NCI-H146 (cell line): ENCODE results near the gene ITIH1.
"Not testable (repeated sequence)": the region's sequence is repeated elsewhere in the genome, so short reads cannot be mapped to it uniquely, and the experiment has no call there.

ENCODE experiments used
- DNase-seq: peaks from one replicate; lab custom pipeline; 2025; lab: John Stamatoyannopoulos, UW

Gene ITIH1

DNA sequence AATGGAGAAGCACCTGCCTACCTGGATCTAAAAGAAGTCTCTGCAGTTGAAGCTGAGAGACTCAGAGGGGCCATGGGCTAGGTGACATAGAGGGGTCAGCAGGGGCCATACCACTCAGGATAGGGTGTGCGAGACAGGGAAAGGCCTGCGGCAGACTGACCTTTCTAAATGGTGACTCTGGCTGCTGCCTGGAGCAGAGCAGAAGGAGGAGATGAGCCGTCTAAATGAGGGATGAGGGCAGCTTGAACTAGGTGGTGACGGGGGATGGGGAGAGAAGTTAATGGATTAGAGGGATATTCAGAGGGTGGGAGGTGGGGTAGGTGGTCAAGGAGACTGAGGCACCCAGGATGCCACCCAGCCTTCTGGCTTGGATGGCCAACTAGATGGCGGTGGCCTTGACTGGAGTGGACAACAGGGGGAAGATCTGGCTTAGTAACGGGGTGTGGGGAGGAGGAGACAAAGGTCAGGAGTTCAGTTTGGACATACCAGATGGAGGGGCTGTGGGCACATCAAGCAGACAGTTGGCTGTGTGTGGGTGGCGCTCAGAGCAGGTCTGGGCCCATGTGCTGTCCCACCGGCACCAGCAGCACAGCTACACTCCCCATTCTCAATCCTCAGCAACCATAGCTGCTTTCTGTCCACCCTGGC lies 3.2 kb upstream of the ITIH1 start:
- DNase-seq = no peak

DNA sequence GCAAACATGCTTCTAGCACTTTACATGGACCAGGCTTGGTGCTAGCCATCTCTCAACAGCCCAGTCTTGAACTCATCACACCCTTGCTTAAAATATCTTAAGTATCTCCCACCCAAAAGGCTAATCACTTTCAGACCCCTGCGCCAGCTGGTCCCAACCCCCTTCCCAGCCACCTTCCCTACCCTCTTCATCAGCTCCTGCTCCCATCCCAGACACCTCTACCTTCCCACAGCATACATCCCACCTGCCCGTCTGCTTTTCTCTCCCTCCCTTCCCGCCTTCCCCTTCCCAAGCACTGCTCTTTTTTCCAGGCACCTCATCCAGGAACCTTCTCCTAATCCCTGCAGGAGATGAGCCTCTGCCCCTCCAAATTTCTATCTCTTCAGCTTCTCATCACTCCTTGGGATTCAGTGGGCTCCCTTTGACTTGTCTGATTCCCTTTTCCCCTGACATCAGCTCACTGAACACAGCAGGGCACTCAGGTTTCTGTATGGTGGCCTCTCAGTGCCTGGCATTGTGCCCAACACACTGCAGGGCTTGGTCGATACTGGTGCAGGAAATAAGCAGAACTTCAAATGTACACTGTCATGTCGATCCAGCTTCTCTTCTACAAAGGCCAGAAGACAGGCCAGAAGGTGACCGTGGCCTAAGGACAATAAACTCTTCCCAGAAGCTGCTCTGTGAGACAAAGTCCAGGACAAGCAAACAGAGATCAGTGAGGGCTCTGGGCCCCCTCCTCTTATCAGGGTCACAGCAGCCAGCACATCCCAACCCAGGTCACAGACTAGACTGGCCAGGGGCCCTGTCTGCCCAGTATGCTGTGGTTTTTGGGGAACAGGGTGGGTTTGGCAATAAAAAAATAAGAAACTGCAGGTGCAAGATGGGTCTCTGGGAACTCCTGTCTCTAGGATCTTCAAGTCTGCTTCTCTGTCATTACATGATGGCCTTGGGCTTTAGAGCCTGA lies 2.2 kb upstream of the ITIH1 start:
- peak; percentile 15 for DNase-seq

- no peak for DNase-seq
These were observed 1.5 kb upstream of the ITIH1 start for GRCh38 chr3:52775877-52776276.

GRCh38 chr3:52776486-52776885 lies 913 bp upstream of the ITIH1 start:
- not testable (repeated sequence) for DNase-seq

GRCh38 chr3:52777959-52778805 lies 783 bp downstream of the ITIH1 start:
- no peak for DNase-seq

GRCh38 chr3:52779011-52779836 lies 1.8 kb downstream of the ITIH1 start:
- no peak for DNase-seq

GRCh38 chr3:52779837-52780585 lies 2.6 kb downstream of the ITIH1 start:
- no peak for DNase-seq

DNA sequence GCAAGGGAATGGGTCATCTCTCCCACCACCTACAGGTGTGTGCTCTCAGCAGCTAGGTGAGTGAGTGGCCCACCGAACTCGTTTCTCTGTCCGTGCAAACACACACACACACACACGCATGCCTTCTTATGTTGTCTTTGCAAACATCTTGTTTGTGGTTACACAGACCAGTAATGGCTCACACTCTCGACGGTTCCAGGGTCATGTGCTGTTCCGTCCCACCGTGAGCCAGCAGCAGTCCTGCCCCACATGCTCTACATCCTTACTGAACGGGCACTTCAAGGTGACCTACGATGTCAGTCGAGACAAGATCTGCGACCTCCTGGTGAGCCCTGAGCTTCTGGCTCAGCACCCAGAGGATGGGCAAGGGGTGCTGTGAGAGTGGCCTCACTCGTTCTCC lies 4.3 kb downstream of the ITIH1 start:
- no peak for DNase-seq

GRCh38 chr3:52782412-52783210 lies 5.2 kb downstream of the ITIH1 start:
- DNase-seq = no peak

- no peak for DNase-seq
These were observed 5.8 kb downstream of the ITIH1 start for GRCh38 chr3:52783211-52783555.

GRCh38 chr3:52784021-52784621 lies 6.7 kb downstream of the ITIH1 start:
- DNase-seq = no peak

GRCh38 chr3:52784931-52785590 lies 7.7 kb downstream of the ITIH1 start:
- DNase-seq = no peak

DNA sequence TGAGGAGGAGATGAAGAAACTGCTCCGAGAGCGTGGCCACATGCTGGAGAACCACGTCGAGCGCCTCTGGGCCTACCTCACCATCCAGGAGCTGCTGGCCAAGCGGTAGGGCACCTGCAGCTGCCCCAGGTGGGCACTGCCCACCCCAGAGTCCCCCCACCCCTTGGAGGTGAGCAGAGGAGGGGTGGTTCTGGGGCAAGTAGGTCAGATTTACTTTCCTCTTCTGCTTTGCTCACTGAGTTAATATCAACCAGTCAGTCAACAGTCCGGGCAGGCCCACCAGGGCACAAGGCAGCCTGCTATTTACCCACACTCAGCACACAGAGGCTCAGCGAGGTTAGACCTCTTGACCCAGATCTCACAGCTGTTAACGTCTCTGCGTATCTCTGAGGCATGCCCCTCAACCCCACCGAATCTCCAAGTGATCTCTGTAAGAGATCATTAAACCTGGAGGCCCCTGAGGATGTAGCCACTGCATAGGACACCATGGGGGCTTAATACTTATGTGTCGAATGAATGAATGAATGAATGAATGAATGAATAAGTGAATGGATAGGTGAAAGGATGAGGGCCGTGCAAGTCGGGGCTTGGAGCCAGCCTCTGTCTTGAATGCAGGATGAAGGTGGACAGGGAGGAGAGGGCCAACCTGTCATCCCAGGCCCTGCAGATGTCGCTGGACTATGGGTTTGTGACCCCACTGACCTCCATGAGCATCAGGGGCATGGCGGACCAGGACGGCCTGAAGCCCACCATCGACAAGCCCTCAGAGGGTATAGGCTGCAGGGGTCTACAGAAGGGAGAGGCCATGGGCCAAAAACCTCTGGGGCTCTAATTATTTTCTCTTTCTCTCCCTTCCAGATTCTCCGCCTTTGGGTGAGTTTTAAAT lies 9.2 kb downstream of the ITIH1 start:
- no peak for DNase-seq

DNA sequence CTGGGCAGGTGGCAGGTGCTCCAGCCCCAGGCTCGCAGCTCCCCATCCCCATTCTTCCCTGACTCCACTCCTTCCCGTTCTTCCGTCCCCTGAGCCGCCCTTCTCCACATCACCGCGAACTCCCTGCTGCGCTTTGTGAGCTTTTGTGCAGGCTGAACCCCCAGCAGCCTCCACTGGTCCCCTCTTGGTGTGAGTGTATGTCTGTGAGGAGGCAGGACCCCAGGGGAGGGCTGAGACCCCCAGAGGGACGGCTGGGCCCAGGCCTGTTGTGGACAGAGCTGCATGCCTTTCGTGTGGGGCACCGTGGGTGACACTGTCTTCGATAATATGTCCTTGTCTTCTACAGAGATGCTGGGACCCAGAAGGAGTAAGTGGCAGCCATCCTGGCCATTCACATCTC lies 9.8 kb downstream of the ITIH1 start:
- DNase-seq = no peak

GRCh38 chr3:52787672-52788625 lies 10.6 kb downstream of the ITIH1 start:
- DNase-seq = no peak

DNA sequence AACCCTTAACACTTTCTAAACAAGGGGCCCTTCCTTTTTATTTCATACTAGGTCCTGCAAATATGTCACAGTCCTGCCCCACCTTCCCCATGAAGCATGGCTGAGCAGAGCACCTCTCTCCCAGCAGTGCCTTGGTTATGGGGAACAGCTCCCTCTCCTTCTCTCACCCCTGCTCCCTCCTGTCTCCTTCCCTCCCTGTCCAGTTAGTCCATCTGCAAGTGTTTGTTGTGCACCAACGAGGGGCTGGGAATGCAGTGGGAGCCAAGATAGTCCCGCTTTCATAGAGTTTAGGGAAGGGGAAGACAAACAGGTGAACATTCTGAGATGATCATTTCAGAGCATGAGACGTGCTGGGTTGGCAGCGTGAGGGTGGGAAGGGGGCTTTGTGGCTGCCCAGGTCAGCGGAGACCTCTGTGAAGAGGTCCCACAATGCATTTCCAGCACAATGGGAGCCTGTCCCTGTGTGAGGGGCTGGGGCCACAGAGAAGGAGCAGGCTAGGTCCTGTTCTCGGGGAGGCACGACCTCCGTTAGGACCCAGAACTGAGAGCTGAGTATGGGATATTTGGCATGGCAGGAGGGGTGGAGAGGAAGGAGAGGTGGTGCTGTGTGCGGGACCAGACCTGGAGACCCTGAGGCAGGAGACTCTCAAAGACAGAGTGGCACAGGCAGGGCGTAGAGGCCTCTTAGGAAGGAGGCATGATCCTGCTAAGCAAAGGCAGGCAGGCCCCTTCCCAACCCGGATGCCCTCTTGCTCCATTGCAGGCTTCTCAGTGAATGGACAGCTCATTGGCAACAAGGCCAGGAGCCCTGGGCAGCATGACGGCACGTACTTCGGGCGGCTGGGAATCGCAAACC lies 11.7 kb downstream of the ITIH1 start:
- no peak for DNase-seq
